Upper lobe of left lung (tissue), 6 donors: ENCODE data around the gene CHAC1. TPM values are rescaled to one million over a fixed set of nuclear protein-coding genes. Genes with fewer than 3 reads are reported as not detected.

ENCODE experiments used
- ATAC-seq, 2 donors: fragments of 200-7000 bp; cut with Tn5 transposase; one replicate each; pipeline ENCODE4 v1.9.1; 2022; ENCODE audit warnings: mild to moderate bottlenecking in 2 of 2, moderate library complexity in 2 of 2; ENCODE audit not compliant: low FRiP score in 2 of 2
- DNase-seq, 2 donors: peaks; one replicate each; pipeline ENCODE4 v3.0.0-alpha.2; 2019 to 2020
- H3K27ac ChIP-seq, 4 donors: fragments of 200-600 bp; sonication (generic); one replicate each; pipeline ENCODE4 v1.5.1; 2016 to 2019
- H3K27me3 ChIP-seq, 4 donors: fragments of 200-600 bp; sonication (generic); one replicate each; pipeline ENCODE4 v1.5.1; 2017 to 2019
- H3K36me3 ChIP-seq, 4 donors: fragments of 200-600 bp; sonication (generic); one replicate each; pipeline ENCODE4 v1.5.1; 2016 to 2019
- H3K4me1 ChIP-seq, 4 donors: fragments of 200-600 bp; sonication (generic); one replicate each; pipeline ENCODE4 v1.5.1; 2018 to 2019
- H3K4me3 ChIP-seq, 4 donors: fragments of 200-600 bp; sonication (generic); one replicate each; pipeline ENCODE4 v1.5.1; 2017 to 2019; ENCODE audit warnings: mild to moderate bottlenecking in 2 of 4, moderate library complexity in 1 of 4
- H3K9me3 ChIP-seq, 4 donors: fragments of 200-600 bp; sonication (generic); one replicate each; pipeline ENCODE4 v1.5.1; 2018 to 2019
- CTCF ChIP-seq, 6 experiments: fragments of 450-650 bp in 4 of 6; fragments of 200-600 bp in 2 of 6; sonication (generic) in 2 of 6; IDR thresholded peaks; one replicate each; pipeline ENCODE4 v1.5.1; 2016 to 2019; ENCODE audit warnings: antibody characterized with exemption in 6 of 6
- EP300 ChIP-seq, 4 donors: sonication (generic); formaldehyde crosslinking; IDR thresholded peaks; one replicate each; pipeline ENCODE4 v1.5.1; 2017; ENCODE audit warnings: antibody characterized with exemption in 4 of 4, control low read depth in 2 of 4
- POLR2A ChIP-seq, 4 donors: fragments of 450-650 bp; IDR thresholded peaks; one replicate each; pipeline ENCODE4 v1.5.1; 2016 to 2017; ENCODE audit warnings: antibody characterized with exemption in 4 of 4, mild to moderate bottlenecking in 2 of 4
- POLR2AphosphoS5 ChIP-seq, 2 donors: sonication (generic); formaldehyde crosslinking; IDR thresholded peaks; one replicate each; pipeline ENCODE4 v1.5.1; 2017; ENCODE audit warnings: antibody characterized with exemption in 2 of 2
- WGBS, 2 donors: methylation state at CpG; one replicate each; pipeline ENCODE4 v1.1.5; 2017 to 2018; 5-methylcytosine and 5-hydroxymethylcytosine counted together
- total RNA-seq, 6 donors: library from RNA; depleted of rRNA in 4 of 6; stranded (reverse); fragments of >200 nt in 4 of 6; gene quantifications; one replicate each; pipeline versions ENCODE4 v1.1.0 to v1.2.1, GENCODE V29; 2016 to 2021
- donor health status: DM: no; HTN: no; CAD: no; lungs with moderate emphysema.
- donor health status: DM: no; HTN: yes; CAD: no; lungs with severe emphysema.

Gene CHAC1
- 10 to 100 TPM in 1 of 6 donors, 1 to 10 TPM in 5; 2.6 to 11.1 (median 3.4) TPM for total RNA-seq

GRCh38 chr15:40952901-40953712 lies at the start of gene CHAC1:
Gene CHAC1 (plus strand): TSS chr15:40953471. CDS start chr15:40953584, 113 bp downstream.
- Histone ChIP-seq H3K36me3 (peaks cover 0 to 7% (median 0%) of the 10 kb centered on the region in 4 donors), H3K27ac (peak within 1 kb of the TSS; percentile 83 to 89 (median 86)), H3K4me1 (peaks cover 15 to 34% (median 26%) of the 10 kb centered on the region in 4 donors), H3K27me3 (no peaks in the 10 kb centered on the region), H3K9me3 (no peaks in the 10 kb centered on the region), H3K4me3 (peak within 1 kb of the TSS; percentile 61 to 74 (median 66))
- peak; percentile 98 for DNase-seq
- ATAC-seq, result peak; percentile 93 to 96
- WGBS, 2 donors, result 2 to 4% methylated on average over 14 to 15 of the region's 72 CpGs
- TF ChIP-seq EP300 (IDR thresholded peaks at IDR 0.05) (no peak), CTCF (IDR thresholded peaks at IDR 0.05) (peak in 2 of 6 experiments; percentile 23 to 36), POLR2AphosphoS5 (IDR thresholded peaks at IDR 0.05) (peak in 1 of 2 donors; percentile 79), POLR2A (IDR thresholded peaks at IDR 0.05) (peak in 2 of 4 donors; percentile 56 to 84)

DNA sequence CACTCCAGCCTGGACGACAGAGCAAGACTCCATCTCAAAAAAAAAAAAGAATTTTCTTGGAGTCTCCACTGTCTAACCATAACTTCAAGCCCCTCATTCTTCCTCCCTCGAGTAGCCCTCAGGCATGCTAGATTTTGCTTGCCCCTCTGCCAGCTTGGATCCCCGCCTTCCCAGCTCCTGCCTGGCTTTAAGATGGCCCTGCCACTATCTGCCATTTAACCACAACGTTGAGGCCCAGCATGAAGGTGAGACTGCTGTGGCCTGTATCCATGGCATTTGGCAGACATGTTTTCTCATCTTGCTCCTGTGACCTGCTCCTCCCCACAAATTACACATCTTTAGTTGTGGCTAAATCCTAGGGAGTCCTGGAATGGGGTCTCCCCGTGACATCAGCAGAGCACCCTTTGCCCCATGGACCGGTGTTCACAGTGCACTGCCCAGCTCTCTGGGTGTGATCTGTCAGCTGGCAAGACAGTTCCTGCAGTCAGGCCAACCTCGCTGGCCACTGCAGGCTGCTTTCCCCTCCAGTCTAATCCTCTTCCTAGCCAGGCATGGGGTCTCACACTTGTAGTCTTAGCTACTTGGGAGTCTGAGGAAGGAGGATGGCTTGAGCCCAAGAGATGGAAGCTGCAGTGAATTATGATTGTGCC lies 48.6 kb upstream of the CHAC1 start:
- Histone ChIP-seq H3K27me3 (no peaks in the 10 kb centered on the region), H3K9me3 (no peaks in the 10 kb centered on the region), H3K36me3 (peaks cover 14 to 42% (median 38%) of the 10 kb centered on the region in 4 donors), H3K27ac (peak overlapping the region; percentile 1 to 93 (median 80)), H3K4me1 (peaks cover 55 to 74% (median 65%) of the 10 kb centered on the region in 4 donors), H3K4me3 (no peak overlapping the region)
- 65 to 76% methylated on average over 7 of the region's 7 CpGs for WGBS, 2 donors
- ATAC-seq (no peak), DNase-seq (no peak)
- TF ChIP-seq CTCF (IDR thresholded peaks at IDR 0.05) (no peak), POLR2AphosphoS5 (IDR thresholded peaks at IDR 0.05) (no peak), EP300 (IDR thresholded peaks at IDR 0.05) (no peak), POLR2A (IDR thresholded peaks at IDR 0.05) (no peak)

DNA sequence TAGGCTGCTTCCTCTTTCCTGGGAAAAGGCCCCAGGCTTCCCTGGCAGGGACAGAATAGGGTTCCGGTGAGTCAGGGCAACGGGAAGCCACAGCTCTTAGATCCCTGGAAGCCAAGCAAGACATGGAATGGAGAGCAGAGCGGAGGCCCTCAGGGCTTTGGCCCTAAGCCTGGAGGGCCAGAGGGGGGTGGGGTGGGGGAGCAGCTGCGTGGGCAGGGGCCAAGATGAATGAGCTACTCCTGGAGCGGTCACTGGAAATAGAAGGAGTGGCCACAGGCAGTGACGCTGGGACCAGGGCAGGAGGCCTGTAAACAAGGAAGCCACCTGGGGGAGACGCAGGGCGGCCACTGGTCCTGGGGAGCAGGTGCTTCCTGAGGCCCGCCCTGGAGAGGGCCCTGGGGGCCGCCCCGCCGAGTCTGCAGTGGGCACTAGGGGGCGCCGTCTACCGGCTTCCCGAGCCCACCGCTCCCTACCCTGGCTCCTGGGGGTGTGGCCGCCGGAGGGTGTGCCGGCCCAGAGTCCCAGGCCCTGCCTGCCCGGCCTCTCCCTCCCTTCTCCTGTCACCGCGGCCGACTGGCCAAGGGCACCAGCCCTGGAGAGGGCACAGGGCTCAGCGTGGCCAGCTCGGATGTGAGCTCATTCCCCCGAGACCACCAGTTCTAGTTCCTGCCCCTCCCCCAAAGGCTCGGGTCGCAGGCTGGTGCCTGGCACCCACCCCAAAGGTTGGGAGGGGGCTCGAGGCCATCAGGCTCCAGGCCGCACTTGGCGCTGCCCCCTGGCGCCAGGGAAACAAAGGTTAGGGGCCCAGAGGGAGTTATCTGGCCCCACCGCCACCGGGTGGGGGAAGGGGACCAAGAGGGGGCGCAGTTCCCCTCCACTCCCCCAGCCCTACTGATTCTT lies 46.9 kb upstream of the CHAC1 start:
- TF ChIP-seq POLR2AphosphoS5 (IDR thresholded peaks at IDR 0.05), result peak; percentile 70 to 79
- TF ChIP-seq EP300 (IDR thresholded peaks at IDR 0.05), result peak in 3 of 4 donors; percentile 29 to 48 (median 45)
- peak in 2 of 4 donors; percentile 38 to 55 for TF ChIP-seq POLR2A (IDR thresholded peaks at IDR 0.05)
- peak; percentile 85 to 98 (median 95) for TF ChIP-seq CTCF (IDR thresholded peaks at IDR 0.05)
- H3K27me3 ChIP-seq, result no peaks in the 10 kb centered on the region
- ATAC-seq (peak; percentile 86 to 95), DNase-seq (peak; percentile 97)
- WGBS, 2 donors, result 2 to 6% methylated on average over 10 to 31 of the region's 36 CpGs
- peaks cover 63 to 88% (median 78%) of the 10 kb centered on the region in 4 donors for H3K4me1 ChIP-seq
- H3K4me3 ChIP-seq, result peak overlapping the region; percentile 4 to 52 (median 40)
- H3K27ac ChIP-seq, result peak overlapping the region; percentile 89 to 95 (median 92)
- peaks cover 5 to 25% (median 21%) of the 10 kb centered on the region in 4 donors for H3K36me3 ChIP-seq
- H3K9me3 ChIP-seq, result no peaks in the 10 kb centered on the region

DNA sequence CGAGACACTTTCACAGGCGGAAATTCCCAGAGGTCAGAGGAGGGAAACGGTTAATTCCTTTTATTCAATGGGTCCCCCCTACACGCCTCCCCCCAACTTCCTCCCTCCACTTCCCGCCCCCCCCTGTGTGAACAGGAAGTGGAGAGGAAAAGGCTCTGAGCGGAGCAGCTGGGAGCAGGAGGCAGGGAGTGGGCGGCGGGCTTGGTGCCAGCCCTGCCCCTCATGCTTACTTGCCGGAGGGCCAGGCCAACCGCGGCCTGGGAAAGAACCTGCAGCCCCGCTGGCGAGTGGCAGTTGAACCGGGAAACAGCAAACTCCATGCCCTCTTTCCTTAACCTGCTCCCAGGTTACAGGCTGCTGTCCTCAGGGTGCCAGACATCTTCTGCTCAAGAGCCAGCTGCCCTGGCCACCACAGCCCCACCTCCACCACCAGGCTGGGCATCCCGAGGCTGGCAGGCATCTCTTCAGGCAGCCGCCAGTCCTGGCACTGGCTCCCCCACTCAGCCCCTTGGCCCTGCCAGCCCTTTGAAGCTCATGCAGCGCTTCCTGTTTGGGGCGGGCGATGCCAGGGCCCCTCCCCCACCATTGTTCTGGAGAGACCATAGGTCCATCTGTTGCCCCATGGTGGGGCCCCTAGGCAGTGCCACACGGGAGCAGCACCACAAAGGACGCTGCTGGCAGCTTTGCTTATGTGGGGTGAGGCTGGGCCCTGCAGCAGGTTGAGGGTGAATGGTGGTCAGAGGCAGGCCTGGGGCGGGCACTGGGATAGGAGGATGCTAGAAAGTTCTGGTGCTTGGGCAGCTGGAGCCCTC lies 46.1 kb upstream of the CHAC1 start:
- Histone ChIP-seq H3K4me1 (peaks cover 63 to 85% (median 79%) of the 10 kb centered on the region in 4 donors), H3K27ac (peak overlapping the region; percentile 89 to 95 (median 92)), H3K4me3 (peak overlapping the region; percentile 4 to 52 (median 40)), H3K9me3 (no peaks in the 10 kb centered on the region), H3K36me3 (peaks cover 5 to 18% (median 16%) of the 10 kb centered on the region in 4 donors), H3K27me3 (no peaks in the 10 kb centered on the region)
- 10 to 13% methylated on average over 13 to 20 of the region's 22 CpGs for WGBS, 2 donors
- ATAC-seq (peak; percentile 2 to 16), DNase-seq (peak; percentile 56 to 90)
- no peak for TF ChIP-seq CTCF (IDR thresholded peaks at IDR 0.05)
- TF ChIP-seq POLR2AphosphoS5 (IDR thresholded peaks at IDR 0.05), result peak; percentile 60 to 77
- TF ChIP-seq POLR2A (IDR thresholded peaks at IDR 0.05), result peak in 1 of 4 donors; percentile 42
